NCI-H1105 (cell line): ENCODE measurements around the gene UBE2L3.
"Not testable (repeated sequence)": the region's sequence is repeated elsewhere in the genome, so short reads cannot be mapped to it uniquely, and the experiment has no call there.

Source experiments
- DNase-seq: peaks from one replicate; lab custom pipeline; 2025; lab: John Stamatoyannopoulos, UW

Gene UBE2L3

DNA sequence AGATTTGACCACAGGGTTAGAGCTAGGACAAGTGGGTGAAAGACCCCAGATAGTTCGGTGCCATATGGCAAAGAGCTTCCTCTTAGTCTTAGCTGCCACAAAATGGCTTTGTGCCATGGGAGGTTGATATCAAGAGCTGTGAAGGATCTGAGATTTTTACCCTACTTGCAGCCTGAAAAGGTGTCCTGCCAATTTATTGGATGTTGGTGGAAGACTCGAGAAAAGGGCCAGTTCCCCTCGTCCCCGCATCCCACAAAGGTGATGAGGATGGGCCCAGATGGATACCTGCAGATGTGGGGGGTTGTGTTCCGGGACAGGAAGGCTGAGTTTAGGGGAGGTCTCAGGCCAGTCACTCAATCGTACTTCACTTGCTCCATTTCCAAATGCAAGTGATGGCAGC is 35.1 kb downstream of the UBE2L3 start:
- DNase-seq = no peak

DNA sequence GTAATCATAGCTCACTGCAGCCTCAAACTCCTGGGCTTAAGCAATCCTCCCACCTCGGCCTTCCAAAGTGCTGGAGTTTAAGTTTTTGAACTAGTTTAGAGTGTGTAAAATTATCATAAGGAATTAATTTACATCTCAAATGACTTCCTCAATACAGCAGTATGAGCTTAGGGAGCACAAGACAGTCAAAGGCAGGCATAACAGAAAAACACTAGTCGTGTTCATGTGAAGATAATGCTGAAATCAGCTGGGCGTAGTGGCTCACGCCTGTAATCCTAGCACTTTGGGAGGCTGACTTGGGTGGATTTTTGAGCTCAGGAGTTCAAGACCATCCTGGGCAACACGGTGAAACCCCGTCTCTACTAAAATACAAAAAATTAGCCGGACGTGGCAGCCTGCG is 36.5 kb downstream of the UBE2L3 start:
- DNase-seq = no peak

- no peak for DNase-seq
Observed at GRCh38 chr22:21605887-21606564, 38.5 kb downstream of the UBE2L3 start.

GRCh38 chr22:21606775-21607174 is 39.3 kb downstream of the UBE2L3 start:
- no peak for DNase-seq

- DNase-seq = not testable (repeated sequence)
Observed at GRCh38 chr22:21609556-21610157, 42.1 kb downstream of the UBE2L3 start.

- DNase-seq = no peak
Observed at GRCh38 chr22:21611210-21611977, 43.9 kb downstream of the UBE2L3 start.

GRCh38 chr22:21612858-21613257 is 45.3 kb downstream of the UBE2L3 start:
- DNase-seq = no peak

- no peak for DNase-seq
Observed at GRCh38 chr22:21613553-21614233, 46.2 kb downstream of the UBE2L3 start.

GRCh38 chr22:21615731-21616130 is 48.2 kb downstream of the UBE2L3 start:
- DNase-seq = no peak

DNA sequence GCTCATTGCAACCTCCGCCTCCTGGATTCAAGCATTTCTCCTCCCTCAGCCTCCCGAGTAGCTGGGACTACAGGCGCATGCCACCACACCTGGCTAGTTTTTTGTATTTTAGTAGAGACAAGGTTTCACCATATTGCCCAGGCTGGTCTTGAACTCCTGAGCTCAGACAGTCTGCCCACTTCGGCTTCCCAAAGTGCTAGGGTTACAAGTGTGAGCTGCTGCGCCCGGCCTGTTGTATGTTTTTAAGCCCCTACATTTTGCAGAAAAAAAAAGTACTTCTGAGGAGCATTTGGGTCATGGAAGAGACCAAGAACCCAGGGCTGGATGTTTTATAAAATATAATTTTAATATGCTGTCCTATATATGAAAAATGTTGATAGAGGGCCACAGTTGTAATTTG is 49.8 kb downstream of the UBE2L3 start:
- not testable (repeated sequence) for DNase-seq

DNA sequence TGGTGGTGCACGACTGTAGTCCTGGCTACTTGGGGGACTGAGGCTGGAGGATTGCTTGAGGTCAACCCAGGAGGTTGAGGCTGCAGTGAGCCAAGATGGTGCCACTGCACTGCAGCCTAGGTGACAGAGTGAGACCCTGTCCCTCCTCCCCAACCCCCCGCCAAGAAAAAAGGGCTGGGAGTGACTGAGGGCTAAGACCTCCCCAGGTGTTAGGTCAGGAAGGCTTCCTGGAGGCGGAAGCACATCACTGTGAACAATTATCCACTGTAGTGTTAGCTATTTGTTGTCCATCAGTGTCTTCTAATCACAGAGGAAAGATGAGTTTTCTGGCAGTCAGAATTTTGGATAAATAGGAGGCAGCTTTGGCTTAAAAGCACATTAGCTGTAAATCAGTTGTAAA is 53.5 kb downstream of the UBE2L3 start:
- no peak for DNase-seq

GRCh38 chr22:21622011-21622918 is 54.8 kb downstream of the UBE2L3 start:
- no peak for DNase-seq

- DNase-seq = no peak
Observed at GRCh38 chr22:21622919-21623647, 55.6 kb downstream of the UBE2L3 start.

- DNase-seq = no peak
Observed at GRCh38 chr22:21623648-21623970, 56.1 kb downstream of the UBE2L3 start.

- DNase-seq = no peak
Observed at GRCh38 chr22:21624120-21624879, 56.8 kb downstream of the UBE2L3 start.

- DNase-seq = no peak
Observed at GRCh38 chr22:21624880-21625791, 57.6 kb downstream of the UBE2L3 start.

DNA sequence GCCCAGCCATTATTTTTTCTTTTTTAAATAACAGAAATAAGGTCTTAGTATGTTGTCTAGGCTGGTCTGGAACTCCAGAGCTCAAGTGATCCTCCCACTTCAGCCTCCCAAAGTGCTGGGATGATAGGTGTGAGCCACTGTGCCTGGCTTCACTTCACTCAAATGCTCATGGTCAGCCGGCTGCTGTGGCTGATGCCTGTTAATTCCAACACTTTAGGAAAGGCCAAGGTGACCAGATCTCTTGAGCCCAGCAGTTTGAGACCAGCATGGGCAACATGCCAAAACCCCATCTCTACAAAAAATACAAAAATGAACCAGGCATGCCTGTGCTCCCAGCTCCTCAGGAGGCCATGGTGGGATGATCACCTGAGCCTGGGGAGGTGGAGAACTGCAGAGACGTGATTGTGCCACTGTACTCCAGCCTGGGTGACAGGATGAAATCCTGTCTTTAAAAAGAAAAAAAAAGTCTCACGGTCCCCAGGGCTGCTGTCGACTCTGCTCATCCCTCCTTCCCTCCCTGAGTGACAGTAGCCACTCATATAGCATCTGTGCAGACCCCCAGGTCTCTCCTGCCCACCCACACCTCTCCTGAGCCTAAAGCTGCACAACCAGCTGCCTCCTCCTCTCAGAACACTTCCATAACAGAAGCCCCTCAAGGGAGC is 58.7 kb downstream of the UBE2L3 start:
- DNase-seq = no peak

DNA sequence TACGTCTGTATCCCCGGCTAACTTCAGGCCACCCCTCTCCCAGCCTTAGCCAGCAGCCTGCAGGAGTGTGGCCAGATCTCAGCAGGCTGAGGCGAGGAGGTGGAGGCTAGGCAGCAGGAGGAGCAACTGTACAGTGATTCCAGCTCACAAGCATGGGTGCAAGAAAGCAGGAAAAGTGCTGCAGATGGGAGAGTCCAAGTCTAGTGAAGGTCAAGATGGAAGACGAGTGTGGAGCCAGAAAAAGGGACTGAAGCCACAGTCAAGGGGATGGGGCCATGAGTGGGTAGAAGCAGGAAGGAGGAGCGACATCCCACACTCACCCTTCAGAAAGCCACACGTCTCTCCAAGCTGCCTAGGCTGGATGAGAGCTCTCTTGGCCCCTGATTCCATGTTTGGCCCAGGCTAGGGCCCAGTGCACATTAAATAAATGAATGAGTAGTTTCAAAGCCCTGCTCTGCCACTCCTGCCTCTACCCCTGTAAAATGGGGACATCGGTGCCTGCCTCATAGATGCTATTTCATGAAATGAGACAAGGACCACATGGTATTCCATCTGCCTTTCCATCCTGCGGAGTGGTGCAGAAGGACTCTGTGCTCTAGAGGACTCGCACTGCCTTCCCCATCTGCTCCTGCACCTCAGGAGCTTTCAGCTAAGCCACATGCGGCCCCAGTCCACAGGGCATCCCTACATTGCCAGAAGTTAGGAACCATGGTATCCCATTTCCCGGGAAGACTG is 59.4 kb downstream of the UBE2L3 start:
- DNase-seq = no peak
